Measurements from ENCODE around the gene HNMT.
"Not testable (repeated sequence)": the region's sequence is repeated elsewhere in the genome, so short reads cannot be mapped to it uniquely, and the experiment has no call there.

Gene HNMT

GRCh38 chr2:137993715-137994476, 29.6 kb downstream of the HNMT start:
- H3K9me3 ChIP-seq (ENCODE audit: control insufficient read depth, insufficient read depth, low read depth, low read length); H3K4me1 ChIP-seq (ENCODE audit: control insufficient read depth, insufficient read depth, low read length); POLR2A ChIA-PET; H3K36me3 ChIP-seq (ENCODE audit: control insufficient read depth in 2 of 2, insufficient read depth in 1 of 2, low read length in 2 of 2); CTCF ChIA-PET; H3K4me3 ChIP-seq (ENCODE audit: low read depth, low read length); H3K27ac ChIP-seq (ENCODE audit: extremely low read depth, low read depth, low read length): not testable (repeated sequence)

GRCh38 chr2:137995368-137995767, 31.1 kb downstream of the HNMT start:
- POLR2A ChIA-PET; H3K9me3 ChIP-seq (ENCODE audit: control insufficient read depth, insufficient read depth, low read depth, low read length); CTCF ChIA-PET; H3K36me3 ChIP-seq (ENCODE audit: control insufficient read depth in 2 of 2, insufficient read depth in 1 of 2, low read length in 2 of 2); H3K4me3 ChIP-seq (ENCODE audit: low read depth, low read length); H3K27ac ChIP-seq (ENCODE audit: extremely low read depth, low read depth, low read length); H3K4me1 ChIP-seq (ENCODE audit: control insufficient read depth, insufficient read depth, low read length): not testable (repeated sequence)

- H3K4me1 ChIP-seq (ENCODE audit: control insufficient read depth, insufficient read depth, low read length); H3K36me3 ChIP-seq (ENCODE audit: control insufficient read depth in 2 of 2, insufficient read depth in 1 of 2, low read length in 2 of 2); H3K27ac ChIP-seq (ENCODE audit: extremely low read depth, low read depth, low read length); POLR2A ChIA-PET; H3K4me3 ChIP-seq (ENCODE audit: low read depth, low read length); H3K9me3 ChIP-seq (ENCODE audit: control insufficient read depth, insufficient read depth, low read depth, low read length): not testable (repeated sequence)
- CTCF ChIA-PET = interaction anchor here (0.7 kb wide), 1 partner anchor 107 kb away, joined by 3 read pairs; no protein-coding TSS in a partner anchor
Observed at GRCh38 chr2:137996158-137996557, 31.9 kb downstream of the HNMT start.

- H3K36me3 ChIP-seq (ENCODE audit: control insufficient read depth in 2 of 2, insufficient read depth in 1 of 2, low read length in 2 of 2) = no peaks in the 10 kb centered on the region
- CTCF ChIA-PET = no interaction called here
- H3K4me1 ChIP-seq (ENCODE audit: control insufficient read depth, insufficient read depth, low read length) = no peaks in the 10 kb centered on the region
- POLR2A ChIA-PET = no interaction called here
- no peak overlapping the region for H3K27ac ChIP-seq (ENCODE audit: extremely low read depth, low read depth, low read length)
- no peaks in the 10 kb centered on the region for H3K9me3 ChIP-seq (ENCODE audit: control insufficient read depth, insufficient read depth, low read depth, low read length)
- TF ChIP-seq ZNF670 (tag by site-specific recombination; IDR thresholded peaks at IDR 0.05; ENCODE audit: low read depth) (no peak), ZNF600 (tag by site-specific recombination; IDR thresholded peaks at IDR 0.05) (no peak), ZSCAN5A (tag by site-specific recombination; IDR thresholded peaks at IDR 0.05) (no peak), ZNF549 (tag by site-specific recombination; IDR thresholded peaks at IDR 0.05) (no peak), ZNF768 (tag by site-specific recombination; IDR thresholded peaks at IDR 0.05) (no peak), ZNF677 (tag by site-specific recombination; IDR thresholded peaks at IDR 0.05) (no peak), ZNF629 (tag by site-specific recombination; IDR thresholded peaks at IDR 0.05) (no peak), ZNF426 (tag by site-specific recombination; IDR thresholded peaks at IDR 0.05) (no peak)
- TF ChIP-seq, protein P1, sequence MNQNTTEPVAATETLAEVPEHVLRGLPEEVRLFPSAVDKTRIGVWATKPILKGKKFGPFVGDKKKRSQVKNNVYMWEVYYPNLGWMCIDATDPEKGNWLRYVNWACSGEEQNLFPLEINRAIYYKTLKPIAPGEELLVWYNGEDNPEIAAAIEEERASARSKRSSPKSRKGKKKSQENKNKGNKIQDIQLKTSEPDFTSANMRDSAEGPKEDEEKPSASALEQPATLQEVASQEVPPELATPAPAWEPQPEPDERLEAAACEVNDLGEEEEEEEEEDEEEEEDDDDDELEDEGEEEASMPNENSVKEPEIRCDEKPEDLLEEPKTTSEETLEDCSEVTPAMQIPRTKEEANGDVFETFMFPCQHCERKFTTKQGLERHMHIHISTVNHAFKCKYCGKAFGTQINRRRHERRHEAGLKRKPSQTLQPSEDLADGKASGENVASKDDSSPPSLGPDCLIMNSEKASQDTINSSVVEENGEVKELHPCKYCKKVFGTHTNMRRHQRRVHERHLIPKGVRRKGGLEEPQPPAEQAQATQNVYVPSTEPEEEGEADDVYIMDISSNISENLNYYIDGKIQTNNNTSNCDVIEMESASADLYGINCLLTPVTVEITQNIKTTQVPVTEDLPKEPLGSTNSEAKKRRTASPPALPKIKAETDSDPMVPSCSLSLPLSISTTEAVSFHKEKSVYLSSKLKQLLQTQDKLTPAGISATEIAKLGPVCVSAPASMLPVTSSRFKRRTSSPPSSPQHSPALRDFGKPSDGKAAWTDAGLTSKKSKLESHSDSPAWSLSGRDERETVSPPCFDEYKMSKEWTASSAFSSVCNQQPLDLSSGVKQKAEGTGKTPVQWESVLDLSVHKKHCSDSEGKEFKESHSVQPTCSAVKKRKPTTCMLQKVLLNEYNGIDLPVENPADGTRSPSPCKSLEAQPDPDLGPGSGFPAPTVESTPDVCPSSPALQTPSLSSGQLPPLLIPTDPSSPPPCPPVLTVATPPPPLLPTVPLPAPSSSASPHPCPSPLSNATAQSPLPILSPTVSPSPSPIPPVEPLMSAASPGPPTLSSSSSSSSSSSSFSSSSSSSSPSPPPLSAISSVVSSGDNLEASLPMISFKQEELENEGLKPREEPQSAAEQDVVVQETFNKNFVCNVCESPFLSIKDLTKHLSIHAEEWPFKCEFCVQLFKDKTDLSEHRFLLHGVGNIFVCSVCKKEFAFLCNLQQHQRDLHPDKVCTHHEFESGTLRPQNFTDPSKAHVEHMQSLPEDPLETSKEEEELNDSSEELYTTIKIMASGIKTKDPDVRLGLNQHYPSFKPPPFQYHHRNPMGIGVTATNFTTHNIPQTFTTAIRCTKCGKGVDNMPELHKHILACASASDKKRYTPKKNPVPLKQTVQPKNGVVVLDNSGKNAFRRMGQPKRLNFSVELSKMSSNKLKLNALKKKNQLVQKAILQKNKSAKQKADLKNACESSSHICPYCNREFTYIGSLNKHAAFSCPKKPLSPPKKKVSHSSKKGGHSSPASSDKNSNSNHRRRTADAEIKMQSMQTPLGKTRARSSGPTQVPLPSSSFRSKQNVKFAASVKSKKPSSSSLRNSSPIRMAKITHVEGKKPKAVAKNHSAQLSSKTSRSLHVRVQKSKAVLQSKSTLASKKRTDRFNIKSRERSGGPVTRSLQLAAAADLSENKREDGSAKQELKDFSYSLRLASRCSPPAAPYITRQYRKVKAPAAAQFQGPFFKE (tag by site-specific recombination; IDR thresholded peaks at IDR 0.05; ENCODE audit: borderline replicate concordance) = no peak
- no peak overlapping the region for H3K4me3 ChIP-seq (ENCODE audit: low read depth, low read length)
Observed at GRCh38 chr2:137997733-137998132, 33.5 kb downstream of the HNMT start.
